GM12878 (cell line): ENCODE measurements around the gene MAFF.

Experiments
- EP300 ChIP-seq, 2 experiments: fragments of 150-350 bp in 1 of 2; IDR thresholded peaks; 2 replicates each; pipeline ENCODE4 v1.6.1; 2011 to 2012; ENCODE audit warnings: low read depth in 2 of 2, low read length in 2 of 2, borderline replicate concordance in 1 of 2, improper control_type of control experiment in 1 of 2, inconsistent platforms in 1 of 2; ENCODE audit not compliant: control insufficient read depth in 1 of 2
- GABPA ChIP-seq: IDR thresholded peaks from 2 replicates; pipeline ENCODE4 v1.6.1; 2014; ENCODE audit warnings: antibody characterized with exemption, low read depth, mild to moderate bottlenecking, inconsistent platforms
- MAX ChIP-seq: IDR thresholded peaks from 2 replicates; pipeline ENCODE4 v1.6.1; 2012; ENCODE audit warnings: low read depth, low read length, improper control_type of control experiment
- NR2C1 ChIP-seq: fragments of 450-650 bp; IDR thresholded peaks from 2 replicates; pipeline ENCODE4 v1.6.1; 2017; ENCODE audit warnings: antibody characterized with exemption, mild to moderate bottlenecking, moderate library complexity
- NR2C2 ChIP-seq: IDR thresholded peaks from 2 replicates; pipeline ENCODE4 v1.6.1; 2011; ENCODE audit warnings: borderline replicate concordance, low read depth; ENCODE audit not compliant: control insufficient read depth, insufficient read length
- RAD21 ChIP-seq: IDR thresholded peaks from 2 replicates; pipeline ENCODE4 v1.6.1; 2011; ENCODE audit warnings: mild to moderate bottlenecking, low read depth, low read length, moderate library complexity; ENCODE audit not compliant: insufficient read depth
- USF1 ChIP-seq: IDR thresholded peaks from 2 replicates; pipeline ENCODE4 v1.6.1; 2011; ENCODE audit warnings: borderline replicate concordance, low read depth, mild to moderate bottlenecking, moderate library complexity, mixed read lengths, low read length; ENCODE audit not compliant: insufficient read depth; ENCODE audit errors: extremely low read length
- TF ChIP-seq, protein P1 (sequence below), 3 experiments: IDR thresholded peaks in 2 of 3; conservative IDR thresholded peaks in 1 of 3; 2 replicates each; pipeline ENCODE4 v1.5.1; 2011; ENCODE audit warnings: low read depth in 3 of 3, low read length in 3 of 3, mild to moderate bottlenecking in 3 of 3, control low read depth in 2 of 3, moderate library complexity in 2 of 3, inconsistent platforms in 1 of 3, mixed read lengths in 1 of 3; ENCODE audit not compliant: control insufficient read depth in 2 of 3, insufficient read depth in 1 of 3; ENCODE audit errors: extremely low read depth in 1 of 3

DNA sequence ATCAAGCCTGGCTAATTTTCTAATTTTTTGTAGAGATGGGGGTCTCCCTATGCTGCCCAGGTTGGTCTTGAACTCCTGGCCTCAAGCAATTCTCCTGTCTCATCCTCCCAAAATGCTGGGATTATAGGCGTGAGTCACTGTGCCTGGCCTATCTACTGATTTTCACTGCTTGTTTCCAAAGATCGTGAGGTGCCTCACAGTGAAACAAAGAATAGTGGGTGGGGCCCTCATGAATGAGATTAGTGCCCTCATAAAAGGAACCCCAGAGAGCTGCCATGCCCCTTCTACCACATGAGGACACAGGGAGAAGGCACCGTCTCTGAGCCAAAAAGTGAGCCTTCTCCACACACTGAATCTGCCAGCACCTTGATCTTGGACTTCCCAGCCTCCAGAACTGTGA is 47.5 kb downstream of the MAFF start:
- no peak for TF ChIP-seq MAX
- no peak for TF ChIP-seq GABPA
- no peak for TF ChIP-seq NR2C1
- TF ChIP-seq USF1 = no peak
- TF ChIP-seq, protein P1, sequence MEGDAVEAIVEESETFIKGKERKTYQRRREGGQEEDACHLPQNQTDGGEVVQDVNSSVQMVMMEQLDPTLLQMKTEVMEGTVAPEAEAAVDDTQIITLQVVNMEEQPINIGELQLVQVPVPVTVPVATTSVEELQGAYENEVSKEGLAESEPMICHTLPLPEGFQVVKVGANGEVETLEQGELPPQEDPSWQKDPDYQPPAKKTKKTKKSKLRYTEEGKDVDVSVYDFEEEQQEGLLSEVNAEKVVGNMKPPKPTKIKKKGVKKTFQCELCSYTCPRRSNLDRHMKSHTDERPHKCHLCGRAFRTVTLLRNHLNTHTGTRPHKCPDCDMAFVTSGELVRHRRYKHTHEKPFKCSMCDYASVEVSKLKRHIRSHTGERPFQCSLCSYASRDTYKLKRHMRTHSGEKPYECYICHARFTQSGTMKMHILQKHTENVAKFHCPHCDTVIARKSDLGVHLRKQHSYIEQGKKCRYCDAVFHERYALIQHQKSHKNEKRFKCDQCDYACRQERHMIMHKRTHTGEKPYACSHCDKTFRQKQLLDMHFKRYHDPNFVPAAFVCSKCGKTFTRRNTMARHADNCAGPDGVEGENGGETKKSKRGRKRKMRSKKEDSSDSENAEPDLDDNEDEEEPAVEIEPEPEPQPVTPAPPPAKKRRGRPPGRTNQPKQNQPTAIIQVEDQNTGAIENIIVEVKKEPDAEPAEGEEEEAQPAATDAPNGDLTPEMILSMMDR (IDR thresholded peaks at IDR 0.05 in 2 of 3, conservative IDR thresholded peaks at IDR 0.05 in 1 of 3; ENCODE audit: control insufficient read depth in 2 of 3, extremely low read depth in 1 of 3, insufficient read depth in 1 of 3, low read depth in 3 of 3, low read length in 3 of 3) = no peak
- no peak for TF ChIP-seq EP300 (IDR thresholded peaks at IDR 0.05; ENCODE audit: borderline replicate concordance in 1 of 2, control insufficient read depth in 1 of 2, low read depth in 2 of 2, low read length in 2 of 2)
- no peak for TF ChIP-seq NR2C2
- TF ChIP-seq RAD21 = no peak
